Subcutaneous abdominal adipose tissue (tissue), 5 donors: ENCODE measurements around the gene PARD3.

ENCODE experiments used
- H3K27ac ChIP-seq: one replicate; pipeline ENCODE4 v1.7.0; 2013; ENCODE audit warnings: low read depth, mild to moderate bottlenecking, inconsistent platforms, low read length, moderate library complexity
- H3K27me3 ChIP-seq, 5 donors: one replicate each; pipeline ENCODE4 v1.7.0; 2013; ENCODE audit warnings: low read length in 5 of 5, inconsistent platforms in 1 of 5; ENCODE audit not compliant: control insufficient read depth in 5 of 5, insufficient read depth in 4 of 5
- H3K36me3 ChIP-seq, 5 donors: one replicate each; pipeline ENCODE4 v1.7.0; 2013; ENCODE audit warnings: low read length in 5 of 5; ENCODE audit not compliant: control insufficient read depth in 5 of 5, insufficient read depth in 5 of 5
- H3K4me1 ChIP-seq, 5 donors: one replicate each; pipeline ENCODE4 v1.7.0; 2013; ENCODE audit warnings: low read length in 5 of 5, mild to moderate bottlenecking in 3 of 5, moderate library complexity in 1 of 5; ENCODE audit not compliant: control insufficient read depth in 5 of 5, insufficient read depth in 5 of 5
- H3K4me3 ChIP-seq, 5 donors: one replicate each; pipeline ENCODE4 v1.7.0; 2013; ENCODE audit warnings: low read length in 5 of 5, low read depth in 1 of 5
- H3K9ac ChIP-seq, 5 donors: one replicate each; pipeline ENCODE4 v1.7.0; 2013; ENCODE audit warnings: low read length in 5 of 5, mild to moderate bottlenecking in 4 of 5, moderate library complexity in 3 of 5
- H3K9me3 ChIP-seq, 5 donors: one replicate each; pipeline ENCODE4 v1.7.0; 2013; ENCODE audit warnings: low read length in 5 of 5; ENCODE audit not compliant: control insufficient read depth in 5 of 5
- donor health status: healthy.
- donor health status: healthy.
- donor health status: healthy.
- donor health status: healthy.
- donor health status: healthy.

PARD3 gene

DNA sequence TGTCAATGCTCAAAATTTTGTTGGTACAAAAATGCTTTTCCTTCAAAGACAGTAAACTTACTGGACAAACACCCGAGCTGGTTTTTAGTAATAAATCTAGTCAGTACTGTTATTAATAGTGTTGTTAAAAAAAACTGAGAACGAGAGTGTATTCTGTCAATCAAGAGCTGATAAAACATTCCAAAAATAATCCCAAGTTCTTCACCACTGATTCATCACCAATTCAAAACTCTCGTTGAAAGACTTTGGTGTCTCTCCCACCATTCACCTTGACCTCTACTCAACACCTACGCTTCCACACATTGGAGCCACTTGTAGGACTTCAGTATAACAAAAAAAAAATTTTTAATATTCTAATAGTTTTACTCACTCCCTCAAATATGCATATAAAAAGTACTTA lies 279.2 kb downstream of the PARD3 start:
- Histone ChIP-seq H3K9me3 (peaks cover 0 to 2% (median 0%) of the 10 kb centered on the region in 5 donors), H3K4me1 (peaks cover 0 to 24% (median 17%) of the 10 kb centered on the region in 5 donors), H3K36me3 (no peaks in the 10 kb centered on the region), H3K27ac (no peak overlapping the region), H3K27me3 (no peaks in the 10 kb centered on the region), H3K9ac (no peak overlapping the region), H3K4me3 (no peak overlapping the region)

DNA sequence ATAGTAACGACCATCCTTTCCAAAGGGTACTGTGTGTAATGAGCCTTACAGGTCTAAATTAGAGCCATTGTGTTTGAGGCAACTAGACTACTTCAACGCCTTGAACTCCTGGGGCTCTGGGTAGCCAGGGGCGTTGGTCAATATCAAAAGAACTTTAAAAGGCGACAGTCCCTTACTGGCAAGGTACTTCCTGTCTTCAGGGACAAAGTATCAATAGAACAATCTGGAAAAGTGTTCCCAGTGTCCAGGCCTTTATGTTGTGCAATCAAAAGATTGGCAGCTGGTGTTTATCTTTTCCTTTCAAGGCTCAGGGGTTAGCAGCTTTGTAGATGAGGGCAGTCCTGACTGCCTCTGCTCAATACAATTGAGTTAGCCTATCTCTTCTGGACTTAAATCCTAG lies 284.3 kb downstream of the PARD3 start:
- H3K27me3 ChIP-seq, result no peaks in the 10 kb centered on the region
- H3K4me1 ChIP-seq, result peaks cover 0 to 11% (median 0%) of the 10 kb centered on the region in 5 donors
- peaks cover 0 to 3% (median 0%) of the 10 kb centered on the region in 5 donors for H3K9me3 ChIP-seq
- H3K27ac ChIP-seq, result no peak overlapping the region
- no peak overlapping the region for H3K4me3 ChIP-seq
- no peaks in the 10 kb centered on the region for H3K36me3 ChIP-seq
- no peak overlapping the region for H3K9ac ChIP-seq

DNA sequence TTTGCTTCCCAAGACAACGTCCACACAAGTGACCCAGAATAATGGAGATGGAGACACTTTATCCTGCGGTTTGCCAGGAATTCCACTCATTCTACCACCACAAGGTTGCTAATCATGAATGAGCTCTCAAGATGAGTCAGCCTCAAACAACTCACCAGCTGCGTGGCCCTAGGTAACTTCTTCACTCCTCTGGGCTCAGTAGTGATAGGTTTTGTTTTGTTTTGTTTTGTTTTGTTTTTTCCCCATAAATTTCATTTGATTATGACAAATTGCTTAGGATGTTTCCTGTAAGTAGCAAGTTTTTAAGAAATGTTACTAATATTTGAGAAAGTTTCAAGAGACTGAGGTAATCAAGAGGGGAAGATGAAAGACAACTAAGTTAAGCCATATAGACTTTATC lies 286.8 kb downstream of the PARD3 start:
- Histone ChIP-seq H3K9me3 (peaks cover 0 to 3% (median 0%) of the 10 kb centered on the region in 5 donors), H3K9ac (no peak overlapping the region), H3K36me3 (no peaks in the 10 kb centered on the region), H3K4me1 (peaks cover 0 to 11% (median 0%) of the 10 kb centered on the region in 5 donors), H3K27ac (no peak overlapping the region), H3K4me3 (no peak overlapping the region), H3K27me3 (no peaks in the 10 kb centered on the region)

DNA sequence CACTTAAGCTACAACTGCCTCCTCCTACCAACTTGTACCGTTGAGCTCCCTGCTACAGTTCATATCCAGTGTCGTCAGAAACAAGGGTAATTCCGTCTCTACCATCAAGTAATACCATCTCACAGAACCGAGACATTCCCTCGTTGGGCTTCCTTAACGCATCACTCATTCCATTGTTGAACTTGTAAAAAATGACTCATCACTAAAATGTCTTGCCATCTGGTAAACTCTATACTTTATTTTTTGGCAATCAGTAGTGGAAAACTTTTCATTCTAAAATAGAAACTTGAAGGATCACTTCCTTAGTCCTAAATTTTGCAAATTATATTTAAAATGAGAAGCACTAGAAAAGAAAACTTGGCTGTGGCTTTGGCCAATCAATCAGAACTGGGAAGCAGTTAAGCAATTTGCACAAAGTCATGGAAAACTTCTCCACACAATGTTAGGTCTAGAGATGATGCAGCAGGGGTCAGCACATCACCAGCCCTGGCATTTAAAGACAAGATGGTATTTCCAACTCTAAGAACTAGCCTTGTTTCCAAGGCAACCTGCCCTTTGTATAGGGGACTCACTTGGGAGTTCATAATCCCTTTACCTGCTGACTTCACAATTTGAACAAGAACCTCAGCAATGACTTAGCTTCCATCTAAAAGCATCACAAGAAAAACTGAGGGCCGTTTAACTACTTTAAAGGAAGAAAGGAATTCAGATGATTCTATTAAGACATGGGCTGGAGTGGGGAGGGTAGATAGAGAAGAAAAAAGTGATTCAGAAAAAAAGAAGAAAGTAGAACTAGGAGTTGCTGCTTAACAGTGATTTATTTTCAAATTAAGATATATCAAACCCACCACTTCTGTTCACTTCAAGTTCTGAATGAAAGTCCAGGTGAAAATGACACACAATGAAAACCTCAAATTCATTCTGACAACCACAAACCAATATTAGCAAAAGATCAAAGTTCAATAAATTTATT lies 288.1 kb downstream of the PARD3 start:
- Histone ChIP-seq H3K27ac (no peak overlapping the region), H3K4me1 (peaks cover 0 to 11% (median 0%) of the 10 kb centered on the region in 5 donors), H3K36me3 (no peaks in the 10 kb centered on the region), H3K9ac (no peak overlapping the region), H3K4me3 (no peak overlapping the region), H3K9me3 (peaks cover 0 to 3% (median 0%) of the 10 kb centered on the region in 5 donors), H3K27me3 (no peaks in the 10 kb centered on the region)

DNA sequence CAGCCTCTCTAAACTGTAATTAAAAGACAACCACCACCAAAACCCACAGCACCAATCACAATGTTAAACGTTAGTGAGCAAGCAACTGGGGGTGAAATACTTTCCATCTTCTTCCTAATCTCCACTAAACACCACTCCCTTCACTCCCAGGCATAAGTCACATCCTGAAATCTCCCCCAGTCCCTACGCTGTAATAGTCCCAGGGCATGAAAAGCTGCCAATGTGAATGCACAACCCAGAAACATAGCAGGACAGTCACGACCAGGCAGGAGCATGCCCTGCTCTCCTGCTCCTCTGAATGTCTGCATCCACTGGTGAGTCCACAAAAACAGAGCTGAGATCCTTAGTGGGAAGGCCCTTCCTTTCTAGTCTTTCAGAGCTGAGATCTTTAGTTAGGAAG lies 288.9 kb downstream of the PARD3 start:
- Histone ChIP-seq H3K4me1 (peaks cover 0 to 11% (median 0%) of the 10 kb centered on the region in 5 donors), H3K9me3 (peaks cover 0 to 3% (median 0%) of the 10 kb centered on the region in 5 donors), H3K27me3 (no peaks in the 10 kb centered on the region), H3K27ac (no peak overlapping the region), H3K36me3 (no peaks in the 10 kb centered on the region), H3K9ac (no peak overlapping the region), H3K4me3 (no peak overlapping the region)

DNA sequence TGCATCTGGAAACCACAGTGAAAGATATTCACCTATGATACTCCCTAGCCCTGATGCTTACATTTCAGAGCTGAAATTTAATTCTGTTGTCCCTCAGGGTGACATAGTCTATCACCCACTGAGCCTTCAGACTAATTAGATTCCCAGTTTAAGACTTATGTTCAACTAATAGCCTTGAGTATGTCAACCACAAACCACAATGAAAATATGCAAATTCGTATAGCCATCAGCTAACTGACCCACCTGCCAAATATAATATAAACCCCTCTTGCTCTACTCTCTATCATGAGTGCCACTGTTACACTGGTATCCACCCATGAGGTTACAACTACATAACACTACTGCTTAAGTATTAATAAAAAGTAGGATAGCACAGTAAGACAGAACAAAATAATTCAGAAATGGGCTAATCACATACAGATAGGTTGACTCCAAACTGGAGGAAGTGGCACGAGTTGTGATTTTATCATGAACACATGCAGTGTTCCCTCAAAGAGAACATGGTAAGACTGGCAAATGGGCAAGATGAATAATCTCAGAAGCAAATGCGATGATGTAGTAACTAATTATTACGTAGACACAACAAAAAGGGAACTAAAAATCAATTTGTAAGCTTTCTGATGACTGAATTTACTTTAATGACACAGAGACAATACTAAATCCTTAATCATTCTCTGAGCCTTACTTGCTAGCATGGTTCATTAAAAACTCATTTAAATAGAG lies 290.6 kb downstream of the PARD3 start:
- Histone ChIP-seq H3K9me3 (no peaks in the 10 kb centered on the region), H3K9ac (no peak overlapping the region), H3K36me3 (no peaks in the 10 kb centered on the region), H3K27me3 (no peaks in the 10 kb centered on the region), H3K27ac (no peak overlapping the region), H3K4me1 (peaks cover 0 to 11% (median 0%) of the 10 kb centered on the region in 5 donors), H3K4me3 (no peak overlapping the region)

DNA sequence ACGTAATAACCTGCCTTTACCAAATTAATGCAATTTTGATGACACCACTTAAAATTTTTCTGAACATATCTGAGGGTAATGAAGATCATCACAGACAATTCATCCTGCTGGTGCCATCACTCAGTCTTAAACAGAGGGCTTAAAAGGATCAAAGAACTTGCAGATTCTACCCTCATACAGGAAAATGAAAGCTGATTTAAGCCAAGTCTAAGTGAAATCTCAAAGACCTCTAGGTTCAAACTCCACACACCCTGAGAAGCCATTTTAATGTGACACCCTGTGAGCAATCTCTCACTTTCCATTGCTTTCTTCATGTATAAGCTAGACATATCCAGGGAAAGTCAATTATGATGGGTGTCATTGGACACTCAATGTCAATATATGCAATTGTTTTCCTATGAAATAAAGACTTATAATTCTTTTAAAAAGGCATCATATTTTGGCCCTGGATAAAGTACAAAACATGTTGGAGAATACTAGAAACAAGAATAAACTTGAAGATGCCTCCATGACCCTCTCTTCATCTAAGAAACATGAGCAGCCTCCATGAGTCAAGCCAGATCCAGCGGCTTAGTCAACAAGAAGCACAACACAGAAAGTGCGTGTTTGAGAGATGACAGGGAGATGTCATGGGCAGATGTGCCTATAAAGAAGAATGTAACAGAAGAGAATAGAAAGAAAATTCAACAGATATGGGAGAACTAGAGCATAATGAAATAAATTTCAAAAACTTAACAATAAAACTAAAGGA lies 291.9 kb downstream of the PARD3 start:
- Histone ChIP-seq H3K4me1 (peaks cover 0 to 11% (median 0%) of the 10 kb centered on the region in 5 donors), H3K9ac (no peak overlapping the region), H3K27me3 (no peaks in the 10 kb centered on the region), H3K9me3 (no peaks in the 10 kb centered on the region), H3K27ac (no peak overlapping the region), H3K36me3 (no peaks in the 10 kb centered on the region), H3K4me3 (no peak overlapping the region)

DNA sequence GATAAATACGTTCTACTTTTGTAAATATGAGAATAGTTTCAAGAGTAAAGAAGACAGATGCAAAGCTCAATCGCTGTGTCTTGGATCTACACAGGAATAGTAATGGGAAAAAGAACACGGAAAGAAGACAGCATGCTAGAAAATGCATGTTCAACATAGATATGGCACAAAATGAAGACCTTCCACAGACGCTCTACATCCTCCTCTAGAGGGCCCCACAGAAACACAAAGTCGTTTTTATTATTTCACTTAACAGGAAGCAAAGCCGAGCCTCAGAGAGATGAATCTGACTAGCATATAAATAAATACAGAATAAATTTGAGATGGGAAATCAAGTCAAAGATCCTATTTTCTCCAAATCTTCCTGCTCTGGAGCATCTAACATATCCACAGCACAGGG lies 292.6 kb downstream of the PARD3 start:
- Histone ChIP-seq H3K4me3 (no peak overlapping the region), H3K36me3 (no peaks in the 10 kb centered on the region), H3K9me3 (no peaks in the 10 kb centered on the region), H3K27me3 (no peaks in the 10 kb centered on the region), H3K4me1 (peaks cover 0 to 11% (median 0%) of the 10 kb centered on the region in 5 donors), H3K9ac (no peak overlapping the region), H3K27ac (no peak overlapping the region)

DNA sequence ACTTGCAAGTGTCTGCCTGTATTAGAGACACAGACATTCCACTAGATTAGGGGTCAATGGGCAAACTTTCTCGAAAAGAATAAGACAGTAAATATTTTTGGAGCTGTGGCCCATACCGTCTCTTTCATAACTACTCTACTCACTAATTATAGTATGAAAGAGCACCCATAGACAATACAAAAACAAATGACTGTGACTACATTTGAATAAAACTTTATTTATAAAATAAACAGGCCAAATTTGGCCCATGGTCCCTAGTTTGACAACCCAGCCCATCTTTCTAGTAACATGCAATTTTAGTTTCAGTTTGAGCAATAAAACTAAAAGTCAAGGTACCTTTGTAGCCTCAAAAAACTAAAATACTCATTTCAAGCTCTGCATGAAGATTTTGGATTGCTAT lies 294.6 kb downstream of the PARD3 start:
- H3K9ac ChIP-seq, result no peak overlapping the region
- H3K27ac ChIP-seq, result no peak overlapping the region
- no peaks in the 10 kb centered on the region for H3K36me3 ChIP-seq

More for the DNA sequence above, 294.6 kb downstream of the PARD3 start:
- Histone ChIP-seq H3K4me1 (no peaks in the 10 kb centered on the region), H3K9me3 (no peaks in the 10 kb centered on the region), H3K27me3 (no peaks in the 10 kb centered on the region), H3K4me3 (no peak overlapping the region)
